Activated CD8-positive, alpha-beta memory T cell treated with anti-CD3 and anti-CD28 coated beads for 36 hours (primary cell): Measurements from ENCODE around the gene CELF2. TPM values are rescaled to one million over a fixed set of nuclear protein-coding genes. Genes with fewer than 3 reads are reported as not detected.

Experiments
- CTCF ChIA-PET: fragments of 350-600 bp; sonication (Branson Sonifier 250); formaldehyde crosslinking; loops from one replicate; lab custom pipeline; 2021; ENCODE audit warnings: antibody characterized with exemption; lab: Charles Lee
- POLR2A ChIA-PET: fragments of 350-600 bp; sonication (Branson Sonifier 250); formaldehyde crosslinking; loops from one replicate; lab custom pipeline; 2021; ENCODE audit warnings: antibody characterized with exemption; lab: Charles Lee
- total RNA-seq, 2 experiments: library from RNA; stranded (reverse); gene quantifications; one replicate each; pipeline ENCODE4 v1.2.3, GENCODE V29; 2021

Gene CELF2
- total RNA-seq, 2 experiments from 2014 or later = 153 to 154 TPM

DNA sequence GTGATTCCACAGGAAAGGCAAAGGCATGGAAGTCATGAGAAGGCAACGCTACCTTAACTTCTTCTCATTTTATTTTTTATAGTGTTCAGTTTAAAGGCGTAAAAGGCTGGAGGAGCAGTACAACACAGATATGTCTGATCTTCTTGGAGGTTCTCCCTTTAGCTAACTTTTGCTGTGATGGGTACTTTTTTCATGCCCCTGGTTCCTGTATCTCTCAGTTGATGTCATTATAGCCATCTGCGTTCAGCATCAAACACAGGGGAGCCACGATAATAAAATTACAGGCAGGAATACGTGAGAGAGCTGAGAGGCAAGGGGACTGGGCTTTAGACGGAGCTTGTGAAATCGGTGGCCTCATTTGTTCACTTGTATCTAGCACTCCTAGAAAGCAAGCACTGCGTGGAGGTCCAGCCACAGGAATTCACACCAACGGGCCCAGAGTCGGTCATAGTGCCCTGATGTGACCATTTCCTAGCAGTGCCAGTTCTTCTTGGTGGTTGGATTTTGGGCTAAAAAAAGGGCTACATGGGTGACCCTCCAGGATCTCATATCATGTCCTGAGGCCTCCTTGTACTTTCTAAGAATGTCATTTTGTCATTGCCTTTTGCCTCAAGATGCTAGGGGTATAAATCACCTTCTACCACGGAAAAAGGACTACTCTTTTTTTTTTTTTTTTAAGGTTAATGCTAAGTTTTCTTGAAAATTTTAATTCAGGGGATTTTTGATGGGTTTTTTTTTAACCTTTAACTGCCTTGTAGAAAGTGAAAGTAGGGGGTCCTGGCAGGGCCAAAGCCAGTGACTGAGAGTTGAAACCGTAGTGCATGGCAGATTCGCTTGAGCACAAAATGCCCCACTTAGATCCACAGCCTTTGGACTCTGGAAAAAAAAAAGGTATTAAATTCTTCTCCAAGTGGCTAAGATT is 191.5 kb downstream of the CELF2 start:
- POLR2A ChIA-PET = interaction anchor here (0.6 to 1.6 kb wide), 3 partner anchors 18 to 33 kb away, joined by 3 to 4 read pairs (median 3); no protein-coding TSS in a partner anchor
- CTCF ChIA-PET = interaction anchor here (1.1 to 1.6 kb wide), 2 partner anchors 9 to 26 kb away, joined by 3 to 4 read pairs; no protein-coding TSS in a partner anchor

GRCh38 chr10:11209830-11210181 is 192.1 kb downstream of the CELF2 start:
- CTCF ChIA-PET = interaction anchor here (0.8 to 1.6 kb wide), 3 partner anchors 25 to 46 kb away, joined by 3 to 4 read pairs (median 3); no protein-coding TSS in a partner anchor
- POLR2A ChIA-PET = interaction anchor here (0.7 to 1.6 kb wide), 2 partner anchors 19 to 33 kb away, joined by 3 to 4 read pairs; no protein-coding TSS in a partner anchor

DNA sequence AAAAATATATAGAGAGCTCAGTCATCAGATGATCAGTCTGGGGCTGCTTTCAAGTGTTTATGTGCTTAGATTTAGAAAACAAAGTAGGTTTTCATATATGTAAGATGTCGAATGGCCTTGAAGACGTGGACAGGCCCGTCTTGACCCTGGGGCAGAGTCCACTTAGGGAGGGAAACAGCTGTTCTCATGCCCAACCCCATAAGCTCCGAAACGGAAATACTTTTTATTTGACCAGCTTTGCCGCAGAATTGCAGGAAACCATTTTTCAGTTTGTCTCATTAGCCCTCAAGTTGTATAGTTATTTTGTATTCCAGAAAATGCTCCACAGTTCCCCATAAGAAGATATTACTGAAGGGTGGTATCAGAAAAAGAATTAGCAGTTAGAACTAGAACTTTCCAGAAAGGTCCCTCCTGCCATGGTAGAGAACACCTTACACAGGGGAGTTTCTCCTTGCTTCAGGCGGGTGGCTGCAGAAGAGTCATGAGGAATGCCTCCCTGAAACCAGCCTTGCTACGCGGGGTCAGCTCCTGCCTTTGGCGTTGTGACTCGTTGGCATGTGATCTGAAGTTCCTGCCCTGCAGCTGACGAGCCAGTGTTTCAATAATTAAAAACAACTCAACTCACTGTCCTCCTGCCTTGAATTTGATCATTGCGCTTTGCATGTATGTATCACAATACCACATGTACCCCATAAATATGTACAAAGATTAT is 192.7 kb downstream of the CELF2 start:
- POLR2A ChIA-PET = interaction anchor here (0.7 to 1.6 kb wide), 3 partner anchors 20 to 34 kb away, joined by 3 to 4 read pairs (median 3); no protein-coding TSS in a partner anchor
- CTCF ChIA-PET = interaction anchor here (0.8 to 1.6 kb wide), 4 partner anchors 22 to 47 kb away, joined by 3 to 4 read pairs (median 3); no protein-coding TSS in a partner anchor

GRCh38 chr10:11212288-11213085 is 194.8 kb downstream of the CELF2 start:
- POLR2A ChIA-PET = interaction anchor here (1.0 kb wide), 1 partner anchor 28 kb away, joined by 5 read pairs; no protein-coding TSS in a partner anchor
- CTCF ChIA-PET = interaction anchor here (1.0 kb wide), 1 partner anchor 24 kb away, joined by 3 read pairs; no protein-coding TSS in a partner anchor

DNA sequence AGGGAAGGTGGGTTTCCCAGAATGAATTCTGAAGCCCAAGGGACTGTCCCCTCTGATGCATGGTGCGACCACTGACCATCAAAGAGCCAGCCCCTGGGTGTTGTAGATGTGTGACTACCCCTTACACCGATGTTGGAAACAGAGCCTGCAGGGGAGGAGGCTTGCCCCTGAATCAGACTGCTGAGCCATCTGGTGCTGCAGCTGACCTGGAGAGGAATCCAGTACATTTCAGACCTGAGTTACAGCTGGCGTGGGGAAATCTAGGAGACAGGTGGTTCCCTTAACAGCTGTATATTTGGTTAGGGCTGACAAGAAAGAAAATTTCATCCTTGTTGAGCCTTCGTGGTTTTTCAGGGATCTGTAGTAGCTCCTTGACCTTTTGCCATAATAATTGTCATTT is 195.5 kb downstream of the CELF2 start:
- CTCF ChIA-PET = interaction anchor here (0.8 to 1.0 kb wide), 2 partner anchors 23 to 31 kb away, joined by 3 read pairs; no protein-coding TSS in a partner anchor

DNA sequence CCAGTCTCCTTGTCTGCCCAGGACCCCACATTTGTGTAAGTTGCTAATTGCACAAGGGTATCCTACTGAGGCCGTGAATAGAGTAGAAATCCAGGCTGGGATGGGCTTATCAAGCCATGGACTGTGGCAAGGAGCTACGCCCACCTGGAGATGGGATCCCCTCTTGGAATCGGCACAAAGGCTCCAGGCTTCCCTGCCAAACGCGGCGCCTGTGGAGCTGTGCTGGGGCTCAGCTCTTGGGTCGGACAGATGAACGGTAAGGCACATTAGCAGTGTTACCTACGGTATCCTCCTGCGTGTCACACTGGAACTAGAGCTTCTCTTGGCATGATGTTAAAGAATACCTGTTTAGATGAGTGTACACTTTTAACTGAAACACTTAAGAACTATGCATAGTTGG is 196.7 kb downstream of the CELF2 start:
- ChIA-PET CTCF (no interaction called here), POLR2A (no interaction called here)

More for the DNA sequence above, 195.5 kb downstream of the CELF2 start:
- POLR2A ChIA-PET = interaction anchor here (1.0 kb wide), 1 partner anchor 28 kb away, joined by 5 read pairs; no protein-coding TSS in a partner anchor

DNA sequence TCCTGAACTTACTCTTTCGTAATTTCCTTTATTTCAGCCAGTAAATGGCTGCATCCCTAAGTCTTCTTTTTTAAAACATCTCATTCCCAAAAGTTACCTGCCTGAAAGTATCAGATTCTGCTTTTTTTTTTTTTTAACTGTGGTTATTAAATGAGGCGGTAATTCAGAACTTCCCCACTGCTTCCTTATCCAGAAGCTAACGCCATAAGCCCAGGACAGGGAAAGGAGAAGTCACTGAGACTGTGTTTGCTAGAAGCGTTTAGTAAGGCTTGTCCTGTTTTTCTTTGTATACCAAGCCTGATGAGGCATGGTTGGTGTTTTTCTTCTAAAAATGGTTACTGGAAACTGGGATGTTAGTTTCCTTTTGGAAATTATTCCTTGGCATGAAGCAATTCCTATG is 197.8 kb downstream of the CELF2 start:
- POLR2A ChIA-PET = interaction anchor here (0.9 to 1.5 kb wide), 2 partner anchors 11 to 17 kb away, joined by 4 to 6 read pairs; no protein-coding TSS in a partner anchor
- CTCF ChIA-PET = interaction anchor here (0.7 to 1.6 kb wide), 2 partner anchors 17 to 82 kb away, joined by 3 to 4 read pairs; no protein-coding TSS in a partner anchor

GRCh38 chr10:11217521-11217920 is 199.8 kb downstream of the CELF2 start:
- CTCF ChIA-PET = interaction anchor here (1.3 to 1.8 kb wide), 4 partner anchors 9 to 52 kb away, joined by 3 to 8 read pairs (median 6); no protein-coding TSS in a partner anchor
- POLR2A ChIA-PET = interaction anchor here (0.6 to 2.0 kb wide), 4 partner anchors 15 to 38 kb away, joined by 4 to 15 read pairs (median 10); no protein-coding TSS in a partner anchor

GRCh38 chr10:11218395-11218794 is 200.7 kb downstream of the CELF2 start:
- ChIA-PET POLR2A (interaction anchor here (1.2 to 2.0 kb wide), 4 partner anchors 14 to 39 kb away, joined by 4 to 15 read pairs (median 10); no protein-coding TSS in a partner anchor), CTCF (interaction anchor here (0.7 to 1.8 kb wide), 6 partner anchors 8 to 53 kb away, joined by 3 to 8 read pairs (median 4); no protein-coding TSS in a partner anchor)

DNA sequence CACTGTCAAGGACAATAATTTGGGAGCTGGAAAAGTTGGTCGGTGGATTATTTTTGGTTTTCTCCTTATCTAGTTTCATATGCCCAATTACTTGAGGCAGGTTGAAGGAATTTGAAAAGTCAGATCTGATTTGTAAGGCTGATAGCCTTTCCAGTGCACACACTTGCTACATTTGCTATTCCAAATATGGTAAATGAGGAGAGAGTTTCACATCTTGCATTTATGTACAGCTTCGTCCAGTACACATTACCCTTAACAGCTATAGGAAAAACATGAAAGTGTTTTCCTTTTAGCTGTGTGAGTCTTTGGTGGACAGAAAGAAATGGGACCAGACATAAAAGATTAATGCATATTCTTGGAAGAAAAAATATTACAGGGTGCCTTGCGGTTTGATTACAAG is 201.8 kb downstream of the CELF2 start:
- POLR2A ChIA-PET = interaction anchor here (1.8 to 2.0 kb wide), 2 partner anchors 13 to 55 kb away, joined by 5 to 12 read pairs; no protein-coding TSS in a partner anchor

GRCh38 chr10:11223081-11223480 is 205.4 kb downstream of the CELF2 start:
- ChIA-PET CTCF (interaction anchor here (0.7 kb wide), 1 partner anchor 8 kb away, joined by 3 read pairs; no protein-coding TSS in a partner anchor), POLR2A (no interaction called here)

More for the DNA sequence above, 201.8 kb downstream of the CELF2 start:
- CTCF ChIA-PET = interaction anchor here (1.5 kb wide), 1 partner anchor 14 kb away, joined by 4 read pairs; no protein-coding TSS in a partner anchor

DNA sequence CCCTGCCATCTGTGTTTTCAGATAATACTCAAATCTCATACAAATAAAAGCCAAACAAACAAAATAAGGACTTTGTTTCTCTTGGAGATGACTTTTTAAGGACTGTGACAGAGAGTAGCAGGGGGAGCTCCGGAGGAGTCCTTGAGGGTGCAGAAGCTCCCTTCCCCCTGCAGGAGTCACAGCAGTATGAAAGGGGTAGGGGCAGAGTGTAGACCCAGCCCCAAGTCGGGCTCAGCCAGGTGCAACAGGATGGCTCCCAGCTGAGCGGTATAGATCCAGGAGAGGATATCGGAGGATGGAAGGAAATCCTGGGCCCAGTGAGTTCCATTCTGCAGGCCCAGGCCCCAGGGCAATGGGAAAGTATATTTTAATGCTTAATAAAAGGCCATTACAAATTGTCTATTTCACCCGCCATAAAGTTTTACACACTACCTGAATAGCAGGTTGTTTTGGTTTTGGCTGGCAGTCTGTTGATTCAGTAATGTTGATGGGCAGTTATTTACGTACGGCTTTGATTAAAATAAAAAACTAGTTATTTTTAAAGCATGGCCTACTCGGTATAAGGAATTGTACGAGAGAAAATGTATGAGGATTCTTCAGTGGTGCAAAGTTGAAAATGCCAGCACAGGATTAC is 206.0 kb downstream of the CELF2 start:
- CTCF ChIA-PET = no interaction called here
- POLR2A ChIA-PET = no interaction called here

DNA sequence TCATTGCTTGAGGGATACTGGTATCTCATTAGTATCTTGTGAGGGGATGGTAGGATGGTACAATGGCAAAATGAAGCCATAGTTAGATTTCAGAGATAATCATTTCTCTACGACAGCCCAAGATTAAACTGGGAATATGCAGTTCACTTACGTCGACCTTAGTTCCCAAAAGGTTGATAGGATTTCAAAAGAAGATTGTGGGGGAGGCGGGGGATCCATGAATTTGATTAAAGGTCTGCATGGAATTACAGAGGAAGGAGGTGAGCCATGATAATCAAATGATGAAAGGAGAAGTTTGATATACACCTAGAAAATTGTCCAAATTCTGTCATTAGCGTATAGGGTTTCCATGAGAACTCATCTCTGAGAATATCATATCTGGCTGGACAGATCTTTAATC is 206.6 kb downstream of the CELF2 start:
- ChIA-PET CTCF (no interaction called here), POLR2A (interaction anchor here (1.0 kb wide), 1 partner anchor 74 kb away, joined by 3 read pairs; no protein-coding TSS in a partner anchor)

- ChIA-PET CTCF (interaction anchor here (1.3 to 2.4 kb wide), 2 partner anchors 12 to 46 kb away, joined by 3 to 9 read pairs; no protein-coding TSS in a partner anchor), POLR2A (interaction anchor here (1.0 to 1.5 kb wide), 2 partner anchors 11 to 75 kb away, joined by 3 to 5 read pairs; no protein-coding TSS in a partner anchor)
These were observed 207.2 kb downstream of the CELF2 start for GRCh38 chr10:11224792-11225416.

DNA sequence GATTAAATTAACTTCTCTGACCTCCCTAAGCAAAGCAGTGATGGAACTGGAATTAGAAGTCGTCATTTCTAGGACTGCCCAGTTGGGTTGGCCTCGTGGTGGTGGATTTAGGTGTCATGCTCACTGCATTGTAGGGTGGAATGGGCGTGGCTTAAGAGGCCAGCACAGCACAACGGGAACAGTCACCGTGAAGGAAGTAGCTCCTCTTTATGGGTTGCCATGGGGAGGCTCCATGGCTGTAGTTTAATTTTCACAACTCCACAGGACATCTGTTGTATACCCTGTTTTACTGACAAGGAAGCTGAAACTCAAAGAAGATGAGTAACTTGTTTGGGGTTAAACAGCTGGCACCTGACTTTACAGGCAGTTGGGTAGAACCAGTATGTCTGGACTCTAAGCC is 208.3 kb downstream of the CELF2 start:
- POLR2A ChIA-PET = interaction anchor here (0.9 to 2.6 kb wide), 5 partner anchors 10 to 51 kb away, joined by 3 to 19 read pairs (median 6); no protein-coding TSS in a partner anchor
- CTCF ChIA-PET = interaction anchor here (0.7 to 2.4 kb wide), 7 partner anchors 8 to 60 kb away, joined by 3 to 9 read pairs (median 3); no protein-coding TSS in a partner anchor

- POLR2A ChIA-PET = interaction anchor here (0.7 to 2.6 kb wide), 7 partner anchors 9 to 59 kb away, joined by 4 to 19 read pairs (median 6); no protein-coding TSS in a partner anchor
- CTCF ChIA-PET = interaction anchor here (0.8 to 2.4 kb wide), 5 partner anchors 8 to 59 kb away, joined by 3 to 9 read pairs (median 5); no protein-coding TSS in a partner anchor
These were observed 209.4 kb downstream of the CELF2 start for GRCh38 chr10:11227103-11227502.
